Colon (tissue), 2 donors: ENCODE data around the gene BATF2.
A peak's percentile ranks its signal among the peaks of the same experiment; 100 is the strongest.
"Not testable (repeated sequence)": the region's sequence is repeated elsewhere in the genome, so short reads cannot be mapped to it uniquely, and the experiment has no call there.

Source experiments
- FAIRE-seq: peaks from 2 replicates; lab custom pipeline; 2012; peaks lifted over from hg19 to GRCh38; lab: Jason Lieb, UNC
- donor health status: control.
- donor health status: control.

Gene BATF2

DNA sequence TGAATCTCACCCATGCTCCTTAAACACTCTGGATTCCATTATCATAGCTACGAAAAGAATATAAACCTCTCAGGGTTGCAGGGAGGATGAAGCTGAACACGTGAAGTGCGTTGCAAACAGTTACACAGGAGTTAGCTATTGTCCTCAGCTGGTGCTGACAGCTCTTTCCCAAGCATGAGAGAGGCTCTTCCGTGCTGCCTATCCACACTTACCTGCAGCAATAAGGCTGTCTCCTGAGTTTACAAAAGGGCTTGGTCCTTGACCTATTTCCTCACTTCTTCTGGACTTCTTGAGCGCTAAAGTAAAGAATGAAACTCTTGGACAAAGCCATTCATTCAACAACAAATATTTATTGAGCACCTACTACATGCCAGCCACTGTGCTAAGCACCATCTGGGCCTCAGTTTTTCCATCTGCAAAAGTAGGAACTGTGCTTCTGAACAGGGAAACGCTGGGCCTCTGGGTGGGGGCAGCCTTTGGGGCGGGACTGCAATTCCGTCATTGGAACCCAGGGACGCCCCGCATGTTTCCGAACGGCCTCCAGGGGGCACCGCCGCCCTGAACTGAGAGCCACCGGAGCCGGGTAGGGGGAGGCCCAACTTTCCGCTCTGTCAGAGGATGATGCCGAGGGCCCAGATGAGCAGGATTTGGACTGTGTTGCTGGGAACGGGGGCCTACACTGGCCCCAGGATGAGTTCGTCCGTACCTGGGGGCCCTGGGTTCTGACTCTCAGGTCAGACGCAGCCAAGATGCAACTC, 16.5 kb upstream of the BATF2 start:
- FAIRE-seq: no peak

DNA sequence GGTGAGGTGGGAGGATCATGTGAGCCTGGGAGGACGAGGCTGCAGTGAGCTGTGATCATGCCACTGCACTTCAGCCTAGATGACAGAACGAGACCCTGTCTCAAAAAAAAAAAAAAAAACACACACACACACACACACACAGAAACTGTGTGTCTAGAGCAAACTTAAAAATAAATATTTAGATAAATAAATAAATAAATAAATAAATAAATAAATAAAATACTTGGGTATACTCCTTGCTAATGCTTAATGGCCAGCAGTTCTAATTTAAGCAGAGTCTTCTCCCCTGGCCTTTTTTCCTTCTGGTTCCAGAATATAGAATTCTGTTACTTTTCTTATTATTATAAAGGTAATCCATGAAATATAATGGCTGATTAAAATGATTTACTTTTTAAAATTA, 12.1 kb upstream of the BATF2 start:
- no peak for FAIRE-seq

DNA sequence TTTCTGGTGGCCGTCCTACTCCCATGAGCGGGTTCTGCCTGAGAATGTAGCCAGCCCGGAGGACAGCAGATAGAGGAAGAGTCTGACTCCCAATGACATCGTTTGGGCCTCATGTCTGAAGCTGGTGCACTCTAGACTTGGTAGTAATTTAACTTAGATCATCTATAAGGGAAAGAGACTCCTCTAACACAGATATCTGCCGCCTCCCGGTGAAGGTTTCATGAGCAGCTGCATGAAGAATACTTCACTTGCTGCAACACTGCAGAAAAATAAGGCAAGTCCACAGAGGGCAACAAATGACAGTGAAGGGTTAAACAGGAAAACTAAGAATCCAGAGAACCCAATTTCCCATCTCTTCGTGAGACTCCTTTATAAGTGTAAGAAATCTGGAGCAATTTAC, 11.2 kb upstream of the BATF2 start:
- no peak for FAIRE-seq

DNA sequence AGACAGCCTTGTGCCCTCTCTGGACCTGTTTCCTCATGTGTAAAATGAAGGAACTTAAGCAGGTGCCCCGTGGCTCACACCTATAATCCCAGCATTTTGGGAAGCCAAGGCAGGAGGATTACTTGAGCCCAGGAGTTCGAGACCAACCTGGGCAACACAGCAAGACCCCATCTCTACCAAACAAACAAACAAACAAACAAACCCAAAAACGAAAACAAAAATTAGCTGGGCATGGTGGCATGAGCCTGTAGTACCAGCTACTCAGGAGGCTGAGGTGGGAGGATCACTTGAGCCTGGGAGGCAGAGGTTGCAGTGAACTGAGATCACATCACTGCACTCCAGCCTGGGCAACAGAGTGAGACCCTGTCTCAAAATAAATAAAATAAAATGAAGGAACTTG, 7.2 kb upstream of the BATF2 start:
- FAIRE-seq: not testable (repeated sequence)

DNA sequence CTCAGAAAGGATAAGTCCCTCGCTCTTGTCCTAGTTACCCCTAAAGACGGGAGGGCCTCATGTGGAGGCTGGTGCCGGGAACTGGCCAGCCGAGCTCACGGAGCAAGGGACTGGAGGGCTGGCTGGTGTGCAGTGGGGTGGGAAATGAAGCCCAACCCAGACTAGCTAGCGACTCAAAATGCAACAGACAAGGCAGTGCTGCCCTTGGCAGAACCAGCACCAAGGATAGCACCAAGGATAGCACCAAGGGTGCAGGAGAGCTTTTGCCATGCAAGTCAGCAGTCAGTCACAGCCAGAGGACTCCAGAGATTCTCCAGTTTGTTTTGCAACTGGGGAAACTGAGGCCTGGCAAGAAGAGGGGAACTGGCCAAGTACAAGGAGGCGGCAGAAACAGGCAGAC, 6.5 kb upstream of the BATF2 start:
- FAIRE-seq: no peak

DNA sequence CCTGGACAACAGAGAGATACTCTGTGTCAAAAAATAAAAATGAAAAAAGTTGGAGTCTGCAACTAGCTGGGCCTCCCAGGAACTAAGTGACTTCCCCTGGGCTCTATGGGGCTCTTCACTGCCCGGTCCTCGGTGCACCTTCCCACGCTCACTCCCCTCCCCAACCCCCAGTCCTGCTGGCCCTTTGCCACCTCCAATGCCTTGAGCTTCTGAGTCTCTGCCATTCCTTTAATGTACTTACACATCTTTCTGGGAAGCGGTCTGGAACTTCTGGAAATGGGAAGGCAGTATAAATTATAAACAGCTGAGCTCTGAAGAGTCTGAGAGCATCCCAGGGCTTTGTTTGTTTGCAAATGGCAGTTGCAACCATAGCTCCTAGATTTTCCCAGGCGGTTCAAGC, 5.9 kb upstream of the BATF2 start:
- FAIRE-seq: no peak

DNA sequence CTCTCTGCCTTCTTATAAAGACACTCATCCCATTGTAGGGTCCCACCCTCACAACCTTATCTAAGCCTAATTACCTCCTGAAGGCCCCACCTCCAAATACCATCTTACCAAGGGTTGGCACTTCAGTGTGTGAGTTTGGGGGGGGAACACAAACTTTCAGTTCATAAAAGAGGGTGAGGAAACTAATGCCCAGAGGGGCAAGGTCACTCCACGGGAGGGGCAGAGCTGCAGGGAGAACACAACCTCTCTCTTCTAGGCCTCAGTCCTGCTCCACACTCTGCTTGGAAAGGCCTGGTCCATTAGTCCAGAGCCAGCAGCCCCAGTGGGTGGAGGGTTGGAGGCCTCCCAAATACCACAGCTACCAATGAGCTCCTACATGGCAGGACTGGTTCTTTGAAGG, 2.7 kb upstream of the BATF2 start:
- FAIRE-seq: no peak

DNA sequence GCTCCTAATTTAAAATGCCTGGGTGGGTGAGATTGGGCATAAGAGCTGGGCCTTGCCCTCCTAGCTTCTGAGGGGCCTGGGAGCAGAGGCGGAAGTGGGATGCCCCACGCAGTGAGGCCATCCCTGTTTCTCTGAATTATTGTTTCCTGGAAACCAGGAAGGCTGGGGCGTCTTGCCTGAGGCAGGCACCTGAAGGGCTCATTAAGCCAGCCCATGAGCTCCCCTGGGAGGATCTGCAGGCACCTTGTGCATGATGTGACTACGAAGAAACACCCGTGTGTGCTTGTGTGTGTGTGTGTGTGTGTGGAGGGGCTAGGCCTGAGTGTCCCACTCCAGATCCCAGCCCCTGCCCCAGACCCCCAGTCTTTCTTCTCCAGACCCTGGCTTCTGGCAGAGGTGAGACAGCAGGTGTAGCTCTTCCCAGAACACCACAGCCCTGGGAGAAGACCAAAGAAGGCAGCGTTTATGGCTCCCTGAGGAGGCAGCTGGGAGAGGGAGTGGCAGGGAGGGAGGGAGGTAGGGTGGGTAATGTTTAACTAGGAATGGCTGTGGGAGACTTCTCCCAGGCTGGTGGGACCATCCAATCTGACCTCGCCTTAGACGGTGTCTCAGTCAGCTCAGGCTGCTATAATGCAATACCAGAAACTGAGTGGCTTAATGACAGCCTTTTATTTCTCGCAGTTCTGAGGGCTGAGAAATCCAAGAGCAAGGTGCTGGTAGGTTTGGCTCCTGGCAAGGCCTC, 2.1 kb upstream of the BATF2 start:
- no peak for FAIRE-seq

DNA sequence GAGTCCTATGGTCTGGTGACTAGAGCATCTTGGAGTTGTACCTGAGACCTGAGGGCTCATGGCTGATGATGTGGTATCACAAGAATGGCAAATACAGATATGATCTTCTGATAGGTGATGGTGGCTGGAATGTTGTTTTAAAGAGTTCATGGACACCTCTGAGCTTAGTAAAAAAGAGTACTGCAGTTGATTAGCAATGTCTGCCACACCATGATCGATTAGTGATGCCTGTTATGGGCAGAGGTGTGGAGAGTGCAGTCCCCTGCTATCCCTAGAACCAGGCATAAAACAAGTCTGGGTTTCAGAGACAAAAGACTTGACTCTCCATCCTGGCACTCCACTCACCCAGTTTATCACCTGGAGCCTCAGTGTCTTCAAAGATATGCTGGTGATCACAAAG, 1.4 kb upstream of the BATF2 start:
- FAIRE-seq: no peak

DNA sequence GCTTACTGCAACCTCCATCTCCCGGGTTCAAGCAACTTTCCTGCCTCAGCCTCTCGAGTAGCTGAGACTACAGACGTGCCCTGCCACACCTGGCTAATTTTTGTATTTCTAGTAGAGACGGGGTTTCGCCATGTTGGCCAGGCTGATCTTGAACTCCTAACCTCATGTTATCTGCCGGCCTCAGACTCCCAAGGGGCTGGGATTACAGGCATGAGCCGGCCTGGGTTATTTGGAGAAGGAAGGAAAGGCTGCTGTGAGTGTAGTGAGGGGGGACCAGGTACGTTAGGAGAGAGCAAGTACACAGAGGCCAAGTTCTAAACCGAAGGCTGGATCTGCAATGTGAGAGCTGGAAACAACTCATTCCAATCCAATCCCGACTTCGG, 453 bp downstream of the BATF2 start:
- FAIRE-seq: no peak

DNA sequence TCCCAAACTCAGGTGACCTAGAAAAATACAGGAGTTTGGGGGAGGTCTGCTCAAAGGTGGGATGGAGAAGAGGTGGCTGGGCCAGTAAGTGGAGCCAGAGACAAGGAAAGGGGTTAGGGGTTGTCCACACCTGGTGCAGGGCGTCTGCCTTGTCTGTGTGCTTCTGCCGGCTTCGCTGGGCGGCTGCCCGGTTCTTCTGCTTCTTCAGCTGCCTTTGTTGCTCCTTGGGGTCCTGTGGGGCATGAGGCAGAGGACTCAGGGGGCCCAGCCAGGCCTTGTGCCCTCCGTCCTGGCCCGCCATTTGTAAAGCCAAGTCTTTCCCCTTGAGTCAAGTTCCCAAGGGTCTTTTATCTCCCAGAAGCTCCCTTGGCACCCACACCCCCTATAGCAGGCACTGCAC, 2.5 kb downstream of the BATF2 start:
- FAIRE-seq: no peak

DNA sequence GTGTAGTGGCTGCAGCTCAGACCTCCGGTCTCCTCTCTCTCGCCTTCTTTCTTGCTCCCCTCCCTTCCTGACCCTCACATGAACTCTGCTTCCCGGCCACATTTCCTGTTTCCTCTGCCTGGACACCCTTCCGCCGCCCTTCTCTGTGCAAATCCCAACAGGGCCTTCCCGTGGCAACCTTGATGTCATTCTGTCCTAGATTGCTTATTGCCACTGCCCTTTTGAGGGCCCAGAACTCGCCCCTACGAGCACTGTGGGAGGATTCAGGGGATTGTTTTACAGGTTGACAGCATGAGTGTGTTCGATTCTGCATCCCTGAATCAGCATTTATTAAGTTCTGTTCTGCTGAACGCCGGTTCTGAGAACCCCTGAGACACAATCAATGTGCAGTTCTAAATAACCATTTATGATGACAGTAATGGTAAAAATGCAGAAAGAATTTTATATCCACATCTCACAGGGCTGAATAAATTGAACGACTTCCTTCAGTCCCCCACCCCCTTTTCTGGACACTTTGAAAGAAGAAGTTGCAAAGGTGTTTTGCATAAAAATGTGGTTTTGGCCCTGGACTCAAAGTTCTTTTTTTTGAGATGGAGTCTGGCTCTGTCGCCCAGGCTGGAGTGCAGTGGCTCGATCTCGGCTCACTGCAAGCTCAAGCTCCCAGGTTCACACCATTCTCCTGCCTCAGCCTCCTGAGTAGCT, 6.4 kb downstream of the BATF2 start:
- FAIRE-seq: no peak

DNA sequence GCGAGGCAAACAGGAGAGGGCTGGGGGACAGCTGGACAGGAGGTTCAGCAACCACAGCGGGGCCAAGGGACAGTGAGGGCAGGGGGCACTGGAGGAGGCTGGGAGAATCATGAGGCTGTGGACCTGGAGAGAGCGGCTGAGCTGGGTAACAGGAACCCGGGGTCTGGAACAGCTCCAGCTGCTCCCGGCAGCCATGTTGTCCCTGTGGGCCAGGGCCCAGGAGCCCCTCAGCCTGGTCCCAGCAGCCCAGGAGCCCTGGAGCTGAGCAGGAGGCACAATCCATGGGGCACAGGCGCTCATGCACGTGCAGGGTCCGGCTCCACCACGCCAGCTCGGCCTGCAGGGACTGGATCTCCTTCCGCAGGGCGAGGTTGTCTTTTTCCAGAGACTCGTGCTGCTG, 7.4 kb downstream of the BATF2 start:
- FAIRE-seq: no peak

DNA sequence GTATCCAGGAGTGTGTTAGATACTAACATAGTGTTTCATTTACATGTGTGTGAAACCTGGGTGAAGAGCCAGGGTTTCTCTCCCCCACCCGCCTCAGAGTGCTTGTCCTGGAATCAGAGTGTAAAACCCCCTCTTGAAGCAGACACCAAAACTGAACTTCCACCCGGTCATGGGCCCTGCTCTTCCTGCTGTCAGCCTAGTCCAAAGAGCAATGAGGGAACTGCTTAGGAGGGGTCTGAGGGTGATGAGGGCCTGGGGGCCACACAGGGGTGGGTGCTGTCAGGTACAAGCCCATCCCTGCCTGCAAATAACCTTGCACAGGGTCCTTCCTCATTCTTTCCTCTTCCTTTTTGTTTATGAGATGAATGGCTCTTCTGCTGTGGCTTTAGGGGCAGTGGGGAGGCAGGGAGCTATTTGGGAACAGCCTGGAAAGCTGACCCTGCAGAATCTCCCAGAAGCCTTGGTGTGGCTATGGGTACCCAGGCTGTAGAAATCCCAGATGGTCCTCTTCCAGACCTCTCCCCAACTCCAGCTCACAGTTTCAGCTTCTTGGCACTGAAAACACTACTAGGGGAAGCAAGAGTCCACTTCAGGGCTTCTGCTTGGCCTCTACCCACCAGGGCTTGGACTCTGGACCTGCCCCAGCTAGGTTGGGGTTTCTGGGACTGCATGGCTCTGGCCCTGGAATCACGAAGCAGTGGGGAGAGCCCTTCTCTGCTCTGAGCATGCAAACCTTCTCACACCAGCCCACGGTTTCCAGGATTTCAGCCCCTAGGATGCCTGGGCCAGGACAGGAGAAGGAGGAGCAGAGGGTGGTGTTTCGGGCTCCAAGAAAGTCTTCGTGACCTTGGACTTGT, 8.5 kb downstream of the BATF2 start:
- FAIRE-seq: no peak

DNA sequence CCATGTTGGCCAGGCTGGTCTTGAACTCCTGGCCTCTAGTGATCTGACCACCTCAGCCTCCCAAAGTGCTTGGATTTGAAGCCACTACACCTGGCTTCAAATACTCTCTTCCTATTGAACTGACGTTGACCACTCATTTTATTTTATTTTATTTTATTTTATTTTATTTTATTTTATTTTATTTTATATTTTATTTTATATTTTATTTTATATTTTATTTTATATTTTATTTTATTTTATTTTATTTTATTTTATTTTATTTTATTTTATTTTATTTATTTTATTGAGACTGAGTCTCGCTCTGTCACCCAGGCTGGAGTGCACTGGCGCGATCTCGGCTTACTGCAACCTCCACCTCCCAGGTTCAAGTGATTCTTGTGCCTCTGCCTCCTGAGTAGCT, 13.4 kb downstream of the BATF2 start:
- not testable (repeated sequence) for FAIRE-seq

DNA sequence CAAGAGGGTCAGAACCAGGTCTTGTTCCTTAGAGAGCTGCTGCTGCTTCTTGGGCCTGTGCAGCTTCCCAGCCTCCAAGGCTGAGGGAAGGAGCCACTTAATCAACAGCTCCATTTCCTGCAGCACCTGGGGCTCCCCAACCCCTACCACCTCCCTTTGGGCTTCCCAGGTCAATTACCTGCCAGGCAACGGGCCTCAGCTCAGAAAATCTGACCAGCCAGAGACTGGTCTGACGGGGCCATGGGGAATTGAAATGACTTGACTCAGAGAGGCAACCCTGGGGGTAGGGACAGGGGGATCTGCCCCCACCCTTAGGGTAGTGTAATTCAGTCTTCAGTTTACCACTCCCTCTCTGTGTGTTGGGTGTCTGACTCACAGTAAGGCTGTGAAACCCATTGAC, 20.1 kb downstream of the BATF2 start:
- FAIRE-seq: no peak

DNA sequence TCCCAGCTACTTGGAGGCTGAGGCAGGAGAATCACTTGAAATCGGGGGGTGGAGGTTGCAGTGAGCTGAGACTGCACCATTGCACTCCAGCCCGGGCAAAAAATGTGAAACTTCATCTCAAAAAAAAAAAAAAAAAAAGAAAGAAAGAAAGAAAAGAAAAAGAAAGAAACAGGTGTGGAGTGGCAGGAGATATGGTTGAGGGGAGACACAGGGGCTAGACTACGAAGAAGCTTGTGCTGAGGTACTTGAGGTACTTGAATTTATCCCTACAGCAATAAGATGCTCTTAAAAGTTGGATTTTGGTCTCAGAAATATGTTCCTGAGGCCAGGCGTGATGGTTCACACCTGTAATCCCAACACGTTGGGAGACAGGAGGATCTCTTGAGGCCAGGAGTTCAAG, 22.6 kb downstream of the BATF2 start:
- FAIRE-seq: no peak

DNA sequence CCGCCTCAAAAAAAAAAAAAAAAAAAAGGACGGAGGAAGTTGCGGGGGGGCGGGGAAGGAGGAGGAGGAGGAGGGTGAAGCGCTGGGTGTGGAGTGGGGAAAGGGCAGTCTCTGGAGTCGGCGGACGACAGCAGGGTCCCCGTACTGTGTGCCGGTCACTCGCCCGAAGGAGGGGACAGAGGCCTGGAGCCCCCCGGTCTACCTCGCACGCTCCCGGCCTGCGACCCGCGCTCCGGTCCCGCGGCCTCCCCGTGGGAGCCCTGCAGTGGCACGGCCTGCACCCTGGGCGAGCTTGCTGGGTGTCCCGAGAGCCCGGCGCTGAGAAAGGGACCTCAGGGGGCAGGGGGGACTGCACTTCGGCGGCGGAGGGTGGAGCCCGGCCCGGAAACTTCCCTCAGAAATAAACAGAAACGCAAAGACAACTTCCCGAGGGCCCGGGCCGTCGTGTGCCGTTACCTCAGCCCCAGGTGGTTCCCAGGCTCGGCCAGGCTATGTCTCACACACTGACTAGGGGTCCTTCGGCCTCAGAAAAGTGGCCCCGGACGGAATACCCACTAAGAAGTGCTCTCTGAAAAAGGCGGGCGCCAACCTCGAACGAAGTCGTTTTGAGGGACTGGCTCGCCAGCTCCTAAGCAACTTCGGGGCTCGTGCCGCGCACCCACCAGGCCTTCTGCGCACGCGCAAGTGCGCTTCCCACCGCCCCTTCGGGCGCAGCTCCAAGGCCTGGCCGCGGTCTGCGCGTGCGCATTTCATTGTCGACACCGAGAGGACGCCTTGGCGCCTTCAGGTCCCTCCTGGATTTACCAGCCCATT, 25.1 kb downstream of the BATF2 start, which contains the start of gene MAJIN:
TSS of gene MAJIN (minus strand) at position 688 of the 813 bp plus-strand sequence. CDS start 12,703 bp downstream, outside the sequence.
- no peak for FAIRE-seq

DNA sequence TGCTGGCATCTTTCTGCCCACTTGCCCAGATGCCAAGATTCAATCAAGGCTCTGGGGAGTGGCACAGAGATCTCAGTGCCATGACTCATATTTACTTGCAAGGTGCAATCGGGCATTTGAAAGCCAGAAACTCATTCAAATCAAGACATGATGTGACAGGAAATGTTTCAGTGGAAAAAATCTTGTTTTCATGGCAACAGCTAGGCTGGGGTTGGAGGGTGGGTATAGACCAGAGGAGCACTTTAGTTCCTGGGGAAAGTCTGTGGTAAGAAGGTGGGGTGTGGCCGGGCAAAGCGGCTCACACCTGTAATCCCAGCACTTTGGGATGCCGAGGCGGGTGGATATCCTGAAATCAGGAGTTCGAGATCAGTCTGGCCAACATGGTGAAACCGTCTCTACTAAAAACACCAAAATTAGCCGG, 26.0 kb downstream of the BATF2 start:
- no peak for FAIRE-seq

DNA sequence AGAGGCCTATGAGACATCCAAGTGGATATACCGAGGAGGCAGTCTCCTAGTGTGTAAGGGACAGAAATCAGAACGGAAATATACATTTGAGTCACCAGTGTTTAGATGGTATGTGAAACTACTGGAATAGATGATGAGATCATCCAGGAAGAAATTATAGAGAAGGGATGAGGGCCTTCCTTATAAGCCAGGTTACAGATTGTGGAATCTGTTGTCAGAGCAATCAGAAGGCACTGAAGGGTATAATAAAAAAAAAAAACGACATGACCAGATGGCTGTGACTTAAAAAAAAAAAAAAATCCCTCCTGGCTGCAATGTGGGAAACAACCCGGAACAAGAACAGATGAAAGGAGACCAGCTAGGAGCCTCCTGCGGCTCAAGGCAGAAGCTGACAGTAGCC, 27.6 kb downstream of the BATF2 start:
- FAIRE-seq: peak; percentile 41

DNA sequence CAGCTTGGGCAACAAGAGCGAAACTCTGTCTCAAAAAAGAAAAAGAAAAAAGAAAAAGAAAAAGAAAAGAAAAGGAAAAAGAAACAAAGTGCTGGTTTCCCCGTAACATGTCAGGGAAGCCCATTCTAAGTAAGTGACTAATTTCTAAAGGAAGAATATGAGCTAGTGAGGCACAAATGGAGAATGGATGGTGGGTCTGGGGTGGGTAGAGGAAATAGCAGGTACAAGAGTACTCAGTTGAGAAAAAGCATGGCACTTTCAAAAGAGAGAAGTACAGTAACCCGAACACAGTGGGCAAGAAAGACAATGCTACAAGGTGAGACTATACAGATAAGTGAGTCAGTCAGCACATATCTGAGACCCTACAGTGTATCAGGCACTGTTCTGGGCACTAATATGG, 29.4 kb downstream of the BATF2 start:
- no peak for FAIRE-seq
